Stimulated activated CD4-positive, alpha-beta T cell treated with anti-CD3 and anti-CD28 coated beads, Interleukin-2, amount 100 ng/mL, for 48 hours (primary cell): ENCODE results near the gene LIPH.

ENCODE experiments used
- DNase-seq, 2 donors: peaks; one replicate each; pipeline ENCODE4 v3.0.0-alpha.2; 2020

Gene LIPH

DNA sequence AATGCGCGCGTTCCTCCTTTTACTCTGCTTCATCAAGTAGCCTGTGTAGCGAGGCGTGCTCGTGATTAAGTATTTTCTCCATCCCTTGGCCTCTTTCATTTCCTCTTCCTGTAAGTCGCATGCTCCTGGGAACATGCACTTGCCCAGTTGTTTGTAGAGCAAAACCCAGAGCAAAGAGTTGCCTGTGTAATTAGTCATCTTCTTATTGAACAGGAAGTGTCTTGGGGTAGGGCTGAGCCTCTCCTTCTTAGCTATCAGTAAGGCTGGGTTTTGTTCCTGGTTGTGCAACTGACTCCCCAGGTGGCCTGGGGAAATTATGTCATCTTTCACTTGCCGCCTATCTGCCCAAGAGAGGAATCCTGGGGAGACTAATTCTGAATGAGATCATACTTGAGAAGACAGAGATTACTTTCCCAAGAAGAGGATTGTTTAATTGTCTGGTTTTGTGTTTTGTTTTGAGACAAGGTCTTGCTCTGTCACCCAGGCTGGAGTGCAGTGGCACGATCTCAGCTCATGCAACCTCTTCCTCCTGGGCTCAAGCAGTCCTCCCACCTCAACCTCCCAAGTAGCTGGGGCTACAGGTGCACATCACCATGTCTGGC, 14.9 kb downstream of the LIPH start:
- peak; percentile 19 to 29 for DNase-seq

DNA sequence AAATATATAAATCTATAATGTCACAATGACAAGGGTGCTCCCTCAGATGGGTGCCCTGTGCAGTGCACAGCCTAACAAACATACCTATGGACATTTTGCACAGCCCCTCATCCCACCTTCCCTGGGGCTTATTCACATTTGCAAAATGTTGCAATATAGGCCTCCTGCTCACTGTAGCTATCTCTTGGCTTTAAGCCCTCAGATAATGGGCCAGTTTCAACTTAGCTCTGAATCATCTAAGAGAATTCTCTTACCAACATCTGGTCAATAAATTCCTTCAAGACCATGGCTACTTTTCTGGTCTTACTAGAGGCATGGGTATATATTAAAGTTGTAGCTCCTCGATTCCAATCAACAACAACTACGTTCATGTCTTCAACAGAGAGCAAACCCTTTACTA, 17.9 kb downstream of the LIPH start:
- no peak for DNase-seq

DNA sequence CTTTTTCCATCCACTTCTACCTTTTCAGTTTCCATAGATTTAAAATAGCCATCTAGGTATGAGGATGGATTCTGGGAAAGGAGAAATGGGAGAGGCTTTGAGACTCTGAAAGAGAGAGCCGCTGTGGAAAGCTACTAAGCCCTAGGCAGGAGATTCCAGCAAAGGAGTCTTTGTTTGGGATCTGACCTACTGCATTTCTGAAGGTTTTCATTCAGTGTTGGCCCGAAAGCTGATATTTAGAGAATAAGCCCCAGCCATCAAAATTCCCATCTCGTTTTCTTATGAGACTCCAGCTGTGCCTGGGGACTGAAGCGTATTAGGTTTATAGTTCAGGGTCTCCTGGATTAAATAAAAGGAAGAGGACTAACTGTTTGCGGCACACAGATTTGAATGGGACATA, 19.5 kb downstream of the LIPH start:
- no peak for DNase-seq

- no peak for DNase-seq
Measured at GRCh38 chr3:185530856-185531255, 21.5 kb downstream of the LIPH start.

- DNase-seq: no peak
Measured at GRCh38 chr3:185528532-185528931, 23.9 kb downstream of the LIPH start.

GRCh38 chr3:185527364-185527763, 25.0 kb downstream of the LIPH start:
- no peak for DNase-seq

DNA sequence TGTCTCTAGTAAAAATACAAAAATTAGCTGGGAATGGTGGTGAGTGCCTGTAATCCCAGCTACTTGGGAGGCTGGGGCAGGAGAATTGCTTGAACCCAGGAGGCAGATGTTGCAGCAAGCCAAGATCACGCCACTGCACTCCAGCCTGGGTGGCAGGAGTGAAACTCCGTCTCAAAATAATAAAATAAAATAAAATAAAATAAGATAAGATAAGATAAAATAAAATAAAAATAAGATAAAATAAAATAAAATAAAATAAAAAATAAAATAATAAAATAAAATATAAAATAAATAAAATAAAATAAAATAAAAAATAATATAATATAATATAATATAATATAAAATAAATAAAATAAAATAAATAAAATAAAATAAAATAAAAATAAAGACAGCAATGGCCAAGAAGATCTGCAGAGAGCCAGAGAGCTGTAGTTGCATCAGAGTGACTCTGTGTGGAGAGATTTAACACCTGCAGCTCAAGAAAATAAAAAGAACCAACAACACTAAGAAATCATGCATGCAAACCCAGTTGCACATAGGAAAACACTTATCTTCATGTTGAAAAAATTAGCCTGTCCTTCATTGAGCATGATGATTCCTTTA, 25.9 kb downstream of the LIPH start:
- no peak for DNase-seq

- no peak for DNase-seq
Measured at GRCh38 chr3:185521349-185522138, 30.8 kb downstream of the LIPH start.

- no peak for DNase-seq
Measured at GRCh38 chr3:185519021-185519420, 33.4 kb downstream of the LIPH start.

DNA sequence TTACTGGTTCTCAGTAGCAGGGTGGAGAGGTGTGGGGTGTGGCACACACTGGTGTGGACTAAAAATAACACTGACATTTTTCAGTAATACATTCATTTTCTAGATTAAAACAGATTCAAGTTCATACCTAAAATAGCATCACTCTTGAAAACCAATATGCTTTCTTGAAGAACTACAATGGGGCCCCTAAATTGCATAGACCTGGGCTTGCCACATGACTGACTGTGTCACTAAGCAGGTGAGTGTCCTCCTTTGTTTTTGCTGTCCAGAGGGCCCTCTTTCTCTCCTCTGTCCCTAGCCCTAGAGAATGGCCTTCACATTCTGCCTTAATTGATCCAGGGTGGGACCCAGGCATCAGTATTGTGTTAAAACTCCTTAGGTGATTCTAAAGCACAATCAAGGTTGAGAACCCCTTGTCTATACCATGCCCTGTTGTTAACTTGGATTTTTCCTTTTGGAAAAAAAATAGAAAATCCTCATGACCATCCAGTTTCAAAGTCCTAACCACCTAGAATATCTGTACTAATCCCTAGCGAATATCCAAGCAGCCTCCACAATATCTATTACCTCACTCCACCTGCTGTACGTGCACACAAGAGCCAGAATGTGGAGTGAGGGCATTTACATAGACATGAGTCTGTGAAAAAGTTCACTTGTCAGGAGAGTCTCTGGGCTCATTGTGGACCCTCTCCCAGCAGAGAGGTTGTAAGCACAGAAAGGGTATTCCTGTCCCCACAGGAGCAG, 34.8 kb downstream of the LIPH start:
- DNase-seq: no peak

DNA sequence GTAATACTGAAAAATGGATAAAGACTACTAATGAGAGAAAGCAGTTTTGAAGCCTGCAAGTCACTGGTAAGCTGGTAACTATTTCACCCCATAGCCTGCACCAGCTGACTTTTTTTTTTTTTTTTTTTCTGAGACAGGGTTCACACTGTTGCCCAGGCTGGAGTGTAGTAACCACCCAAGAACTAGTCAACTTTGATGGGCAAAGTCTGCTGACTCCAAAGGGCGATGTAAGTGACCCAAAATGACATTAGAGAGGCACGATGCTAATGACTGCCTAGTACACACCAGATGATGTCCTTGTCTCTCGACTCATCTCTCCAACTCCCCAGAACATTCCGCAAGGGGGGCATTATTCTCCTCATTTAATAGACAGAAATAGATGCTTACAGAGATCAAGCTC, 40.7 kb downstream of the LIPH start:
- DNase-seq: no peak

- DNase-seq: no peak
Measured at GRCh38 chr3:185508335-185508991, 43.9 kb downstream of the LIPH start.

DNA sequence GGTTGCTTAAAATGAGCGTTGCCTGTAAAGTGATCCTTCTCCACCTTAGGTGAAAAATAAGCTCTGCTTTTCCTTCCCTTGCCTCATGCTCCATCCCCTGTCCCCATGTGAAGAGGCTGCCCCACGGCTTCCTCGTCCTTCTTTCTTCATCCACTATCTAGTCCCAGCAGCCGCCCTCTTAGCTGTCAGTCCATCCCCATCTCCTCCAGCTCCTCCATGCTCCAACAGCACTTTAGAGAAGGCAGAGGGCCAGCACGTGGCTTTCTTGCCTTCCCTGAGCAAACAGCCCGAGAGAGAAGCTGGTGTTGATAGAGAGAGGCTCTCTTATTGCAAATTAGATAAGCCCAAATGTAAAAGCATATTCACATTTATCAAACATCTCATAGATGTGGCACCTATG, 44.5 kb downstream of the LIPH start:
- no peak for DNase-seq

DNA sequence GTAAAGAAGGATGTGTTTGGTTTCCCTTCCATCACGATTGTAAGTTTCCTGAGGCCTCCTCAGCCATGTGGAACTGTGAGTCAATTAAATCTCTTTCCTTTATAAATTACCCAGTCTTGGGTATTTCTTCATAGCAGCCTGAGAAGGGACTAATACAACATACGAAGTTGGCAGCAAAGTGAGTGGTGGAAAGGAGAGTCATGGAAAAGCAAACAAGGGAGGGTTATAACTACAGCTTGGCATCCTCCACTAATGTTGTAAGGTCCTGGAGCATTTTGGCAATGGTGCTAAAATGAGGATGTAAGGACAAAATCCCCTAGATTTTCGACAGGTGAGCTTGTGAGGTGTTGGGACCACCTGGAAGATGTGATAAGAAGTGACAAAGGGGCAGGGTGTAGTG, 47.8 kb downstream of the LIPH start:
- DNase-seq: no peak

DNA sequence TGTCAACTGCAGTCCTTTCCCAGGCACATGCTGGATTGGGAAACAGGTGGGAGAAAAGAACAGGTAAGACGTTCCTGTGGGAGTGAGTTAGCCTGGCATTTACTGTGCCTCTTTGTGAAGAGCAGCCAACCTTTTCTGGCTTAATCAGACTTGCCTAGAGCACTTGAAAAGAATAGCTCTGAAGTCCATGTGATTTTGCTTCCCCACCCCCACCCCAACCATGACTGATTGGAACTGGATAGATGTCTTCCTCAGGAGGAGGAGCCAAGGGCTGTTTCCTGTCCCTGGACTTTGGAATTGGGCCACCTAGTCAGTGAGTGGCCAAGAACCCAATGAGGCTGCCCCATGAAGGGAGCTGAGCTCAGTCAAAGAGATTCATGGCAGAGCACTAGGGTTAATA, 48.9 kb downstream of the LIPH start:
- no peak for DNase-seq

DNA sequence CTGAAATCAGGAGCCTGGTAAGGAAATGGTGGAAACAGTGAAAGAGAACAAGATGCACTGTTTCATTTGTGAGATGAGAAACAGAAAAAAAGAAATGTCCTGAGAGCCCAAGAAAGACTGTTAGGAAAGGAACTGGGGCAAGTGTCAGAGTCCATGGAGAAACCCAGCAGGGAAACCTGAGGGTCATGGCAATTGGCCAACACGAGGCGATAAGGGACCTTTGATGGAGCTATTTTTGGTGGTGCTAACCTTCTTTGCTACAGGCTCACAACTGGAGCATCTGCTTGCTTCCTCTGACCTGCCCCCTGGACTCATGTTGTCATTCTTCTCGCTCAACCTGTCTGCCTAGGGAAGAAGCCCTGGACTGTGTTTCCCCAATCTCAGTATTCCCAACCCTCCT, 49.4 kb downstream of the LIPH start:
- no peak for DNase-seq

DNA sequence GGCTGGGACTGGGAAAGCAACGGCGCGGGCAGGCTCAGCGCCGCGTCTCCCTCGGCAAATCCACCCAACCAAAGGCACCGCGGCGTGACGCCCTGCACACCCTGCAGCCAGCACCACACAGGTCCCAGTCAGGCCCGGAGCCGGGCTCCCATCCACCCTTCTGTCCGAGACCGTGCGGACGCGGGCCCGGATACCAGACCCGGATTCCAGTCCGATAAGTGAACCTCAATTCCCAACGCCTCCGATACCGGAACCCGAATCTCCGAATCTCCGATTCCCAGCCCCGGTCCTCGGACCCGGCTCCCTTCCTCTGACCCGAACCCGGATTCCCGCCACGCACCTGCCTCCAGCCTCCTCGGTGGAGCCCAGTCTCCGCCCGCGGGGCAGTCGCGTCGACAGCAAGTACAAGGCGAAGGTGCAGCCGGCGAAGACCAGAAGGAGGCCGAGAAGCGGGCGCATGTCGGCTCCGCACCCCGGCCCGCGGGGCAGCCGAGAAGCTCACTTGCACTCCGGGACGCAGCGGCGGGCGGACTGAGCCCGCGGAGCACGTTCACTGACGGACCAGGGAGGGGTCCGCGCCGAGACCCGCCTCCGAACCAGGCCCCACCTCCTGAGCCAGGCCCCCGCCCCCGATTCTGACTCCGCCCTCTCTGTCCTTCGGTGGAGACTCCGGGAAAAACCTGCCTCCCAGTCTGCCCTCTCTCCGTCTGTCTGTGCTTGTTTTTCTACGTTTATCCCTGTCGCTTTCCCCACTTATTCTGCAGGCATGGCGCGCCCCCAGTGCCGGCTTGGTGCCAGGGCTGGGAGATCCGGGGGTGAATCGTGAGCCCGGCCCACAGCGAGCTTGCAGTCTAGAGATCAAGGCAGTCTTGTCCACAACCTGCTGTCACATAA, 53.6 kb downstream of the LIPH start, which contains the start of gene TMEM41A:
Gene TMEM41A, minus strand, starts transcription at position 533 of the 894 bp plus-strand sequence. Its CDS starts 74 bp downstream, at position 459.
- peak; percentile 91 for DNase-seq

DNA sequence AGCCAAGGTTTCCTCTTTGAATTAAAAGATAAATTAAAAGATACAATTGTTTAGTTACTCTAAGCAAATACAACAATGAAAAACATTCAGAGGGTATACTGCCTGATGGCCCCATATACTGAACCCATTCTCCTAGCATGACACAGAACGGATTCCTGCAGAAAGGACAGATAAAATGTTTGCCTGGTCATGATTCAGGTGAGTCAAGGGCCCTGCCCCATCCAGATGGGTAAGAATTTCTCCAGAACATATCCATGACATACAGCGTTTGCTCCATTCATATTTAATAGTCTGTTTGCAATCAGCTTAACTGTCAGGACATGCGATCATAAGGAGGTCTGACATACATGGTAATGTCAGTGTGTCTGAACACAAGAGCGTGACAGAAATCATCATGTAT, 62.1 kb downstream of the LIPH start:
- DNase-seq: no peak

DNA sequence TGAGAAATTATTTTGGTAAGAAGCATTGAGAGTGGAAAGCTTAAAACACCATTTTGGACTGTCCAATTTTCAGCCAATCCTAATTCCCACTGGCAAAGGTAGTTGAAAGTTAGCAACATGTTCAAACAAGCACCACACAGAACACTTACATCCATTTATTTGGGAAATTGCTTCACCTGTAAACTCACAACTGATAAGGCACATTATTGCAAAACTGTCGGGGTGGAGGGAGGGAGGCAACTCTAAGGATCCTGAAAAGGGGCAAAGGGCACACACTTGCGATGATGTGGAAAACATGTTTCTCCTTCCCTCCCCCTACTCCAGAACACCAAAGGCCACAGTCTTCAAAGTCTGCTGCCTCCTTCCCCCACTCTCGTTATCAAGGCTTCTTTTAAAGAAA, 62.9 kb downstream of the LIPH start:
- no peak for DNase-seq

GRCh38 chr3:185488465-185488864, 63.9 kb downstream of the LIPH start:
- no peak for DNase-seq

GRCh38 chr3:185486394-185486793, 66.0 kb downstream of the LIPH start:
- no peak for DNase-seq

- DNase-seq: no peak
Measured at GRCh38 chr3:185484296-185484695, 68.1 kb downstream of the LIPH start.
